A673 (cell line): ENCODE results near the gene CFAP97D2.

ENCODE experiments used
- EZH2 ChIP-seq: fragments of 200-600 bp; sonication (generic); IDR thresholded peaks from 2 replicates; pipeline ENCODE4 v1.6.1; 2017; ENCODE audit warnings: borderline replicate concordance, low read depth, mild to moderate bottlenecking, mixed read lengths, antibody characterized with exemption, low read length; ENCODE audit not compliant: poor library complexity, severe bottlenecking
- TF ChIP-seq, protein P1 (sequence below): fragments of 300-800, 200-600 bp; sonication (generic); conservative IDR thresholded peaks from 2 replicates; pipeline ENCODE4 v1.5.1; 2017; ENCODE audit warnings: low read depth, mild to moderate bottlenecking, antibody characterized with exemption, low read length, moderate library complexity, mixed read lengths

DNA sequence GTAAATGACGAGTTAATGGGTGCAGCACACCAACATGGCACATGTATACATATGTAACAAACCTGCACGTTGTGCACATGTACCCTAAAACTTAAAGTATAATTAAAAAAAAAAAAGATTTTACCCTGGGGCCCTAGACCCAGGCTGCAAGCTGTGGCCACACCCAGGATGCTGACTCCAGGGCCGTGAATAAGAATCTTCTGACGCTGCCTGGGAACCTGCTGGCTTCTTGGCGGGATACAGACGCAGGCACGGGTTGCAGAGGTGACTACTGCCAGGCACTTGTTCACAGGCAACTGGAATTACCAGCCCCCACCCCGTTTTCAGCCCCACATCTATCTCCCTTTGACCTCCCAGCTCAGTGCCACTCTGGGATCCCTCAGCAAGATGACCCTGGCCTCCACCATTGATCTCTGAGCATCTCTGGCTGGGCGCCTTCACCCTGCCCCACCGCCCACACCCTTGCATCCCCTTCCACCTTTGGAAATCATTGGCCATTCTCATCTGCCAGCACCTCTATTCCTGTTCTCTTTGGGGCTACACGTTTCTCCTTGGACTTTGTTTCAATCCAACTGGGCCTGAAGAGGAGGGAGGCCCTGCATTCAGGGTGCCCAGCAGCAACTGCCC, 21.1 kb upstream of the CFAP97D2 start:
- TF ChIP-seq, protein P1, sequence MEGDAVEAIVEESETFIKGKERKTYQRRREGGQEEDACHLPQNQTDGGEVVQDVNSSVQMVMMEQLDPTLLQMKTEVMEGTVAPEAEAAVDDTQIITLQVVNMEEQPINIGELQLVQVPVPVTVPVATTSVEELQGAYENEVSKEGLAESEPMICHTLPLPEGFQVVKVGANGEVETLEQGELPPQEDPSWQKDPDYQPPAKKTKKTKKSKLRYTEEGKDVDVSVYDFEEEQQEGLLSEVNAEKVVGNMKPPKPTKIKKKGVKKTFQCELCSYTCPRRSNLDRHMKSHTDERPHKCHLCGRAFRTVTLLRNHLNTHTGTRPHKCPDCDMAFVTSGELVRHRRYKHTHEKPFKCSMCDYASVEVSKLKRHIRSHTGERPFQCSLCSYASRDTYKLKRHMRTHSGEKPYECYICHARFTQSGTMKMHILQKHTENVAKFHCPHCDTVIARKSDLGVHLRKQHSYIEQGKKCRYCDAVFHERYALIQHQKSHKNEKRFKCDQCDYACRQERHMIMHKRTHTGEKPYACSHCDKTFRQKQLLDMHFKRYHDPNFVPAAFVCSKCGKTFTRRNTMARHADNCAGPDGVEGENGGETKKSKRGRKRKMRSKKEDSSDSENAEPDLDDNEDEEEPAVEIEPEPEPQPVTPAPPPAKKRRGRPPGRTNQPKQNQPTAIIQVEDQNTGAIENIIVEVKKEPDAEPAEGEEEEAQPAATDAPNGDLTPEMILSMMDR: no peak
- no peak for TF ChIP-seq EZH2
